AG09319 (cell line): ENCODE results near the gene RPS27.
"Not testable (repeated sequence)": the region's sequence is repeated elsewhere in the genome, so short reads cannot be mapped to it uniquely, and the experiment has no call there.

ENCODE experiments used
- DNase-seq: peaks from one replicate; pipeline ENCODE4 v3.0.0-alpha.2; 2010; ENCODE audit warnings: low read depth; ENCODE audit errors: extremely low read depth
- TF ChIP-seq, protein P1 (sequence below): IDR thresholded peaks from 2 replicates; pipeline ENCODE4 v1.5.1; 2011; ENCODE audit warnings: low read depth, mild to moderate bottlenecking, inconsistent platforms, low read length, moderate library complexity

The RPS27 gene

DNA sequence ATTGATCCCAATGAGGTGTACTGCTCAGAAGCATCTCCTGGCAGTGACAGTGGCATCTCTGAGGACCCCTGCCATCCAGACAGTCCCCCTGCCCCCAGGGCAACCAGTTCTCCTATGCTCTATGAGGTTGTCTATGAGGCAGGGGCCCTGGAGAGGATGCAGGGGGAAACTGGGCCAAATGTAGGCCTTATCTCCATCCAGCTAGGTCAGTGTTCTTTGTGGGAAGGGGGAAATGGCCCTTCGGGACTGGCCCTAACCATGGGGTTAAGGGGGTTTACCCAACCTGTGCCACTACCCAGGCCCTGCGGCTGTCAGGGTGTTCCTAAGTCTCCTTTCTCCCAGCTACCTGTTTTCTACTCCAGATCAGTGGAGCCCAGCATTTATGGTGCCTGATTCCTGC, 21.6 kb upstream of the RPS27 start:
- TF ChIP-seq, protein P1, sequence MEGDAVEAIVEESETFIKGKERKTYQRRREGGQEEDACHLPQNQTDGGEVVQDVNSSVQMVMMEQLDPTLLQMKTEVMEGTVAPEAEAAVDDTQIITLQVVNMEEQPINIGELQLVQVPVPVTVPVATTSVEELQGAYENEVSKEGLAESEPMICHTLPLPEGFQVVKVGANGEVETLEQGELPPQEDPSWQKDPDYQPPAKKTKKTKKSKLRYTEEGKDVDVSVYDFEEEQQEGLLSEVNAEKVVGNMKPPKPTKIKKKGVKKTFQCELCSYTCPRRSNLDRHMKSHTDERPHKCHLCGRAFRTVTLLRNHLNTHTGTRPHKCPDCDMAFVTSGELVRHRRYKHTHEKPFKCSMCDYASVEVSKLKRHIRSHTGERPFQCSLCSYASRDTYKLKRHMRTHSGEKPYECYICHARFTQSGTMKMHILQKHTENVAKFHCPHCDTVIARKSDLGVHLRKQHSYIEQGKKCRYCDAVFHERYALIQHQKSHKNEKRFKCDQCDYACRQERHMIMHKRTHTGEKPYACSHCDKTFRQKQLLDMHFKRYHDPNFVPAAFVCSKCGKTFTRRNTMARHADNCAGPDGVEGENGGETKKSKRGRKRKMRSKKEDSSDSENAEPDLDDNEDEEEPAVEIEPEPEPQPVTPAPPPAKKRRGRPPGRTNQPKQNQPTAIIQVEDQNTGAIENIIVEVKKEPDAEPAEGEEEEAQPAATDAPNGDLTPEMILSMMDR: no peak
- no peak for DNase-seq

DNA sequence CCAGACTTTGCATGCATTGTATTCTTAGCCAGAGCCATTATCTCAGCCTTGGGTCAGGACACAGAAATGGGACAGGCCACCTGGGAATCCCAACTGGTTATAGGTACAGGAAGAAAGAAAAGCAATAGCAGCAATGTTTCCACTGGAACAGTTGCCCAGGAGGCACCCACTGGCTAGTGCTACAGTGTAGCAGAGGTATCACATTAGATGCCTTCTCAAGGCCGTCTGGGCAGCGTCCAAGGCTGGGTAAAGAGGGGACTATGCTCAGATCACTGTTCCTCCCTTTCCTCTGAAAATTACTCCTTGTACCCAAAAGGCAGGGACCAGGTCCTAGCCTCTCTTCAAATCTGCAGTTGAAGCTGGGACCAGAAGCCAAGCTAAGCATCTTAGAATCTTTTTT, 20.2 kb upstream of the RPS27 start:
- no peak for DNase-seq
- TF ChIP-seq, protein P1: no peak

DNA sequence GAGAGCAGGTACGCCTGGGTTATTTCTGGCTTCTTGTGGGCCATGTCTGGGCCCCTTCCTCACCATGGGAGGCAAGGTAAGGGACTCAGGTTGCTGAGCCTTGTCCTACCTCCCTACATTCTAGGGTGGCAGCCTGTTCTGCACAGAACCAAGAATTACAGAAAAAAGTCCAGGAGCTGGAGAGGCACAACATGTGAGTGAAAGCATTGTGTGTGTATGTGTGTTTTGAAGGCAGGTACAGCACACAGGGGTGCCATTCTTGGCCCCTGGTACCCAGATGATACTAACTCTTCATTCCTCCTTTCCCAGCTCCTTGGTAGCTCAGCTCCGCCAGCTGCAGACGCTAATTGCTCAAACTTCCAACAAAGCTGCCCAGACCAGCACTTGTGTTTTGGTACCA, 17.5 kb upstream of the RPS27 start:
- no peak for DNase-seq
- TF ChIP-seq, protein P1: no peak

DNA sequence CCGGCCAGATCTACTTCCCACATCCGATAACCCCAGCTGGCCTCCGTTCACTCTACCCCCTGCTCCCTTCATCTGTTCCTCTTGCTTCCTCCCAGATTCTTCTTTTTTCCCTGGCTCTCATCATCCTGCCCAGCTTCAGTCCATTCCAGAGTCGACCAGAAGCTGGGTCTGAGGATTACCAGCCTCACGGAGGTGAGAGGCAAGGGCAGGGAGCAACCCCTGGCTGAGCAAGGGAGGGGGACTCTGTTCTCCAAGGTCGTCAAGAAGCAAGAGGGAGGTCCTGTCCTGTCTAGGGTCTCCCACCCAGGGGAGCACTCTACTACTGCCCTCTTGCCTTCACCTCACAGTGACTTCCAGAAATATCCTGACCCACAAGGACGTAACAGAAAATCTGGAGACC, 17.0 kb upstream of the RPS27 start:
- no peak for DNase-seq
- TF ChIP-seq, protein P1: no peak

DNA sequence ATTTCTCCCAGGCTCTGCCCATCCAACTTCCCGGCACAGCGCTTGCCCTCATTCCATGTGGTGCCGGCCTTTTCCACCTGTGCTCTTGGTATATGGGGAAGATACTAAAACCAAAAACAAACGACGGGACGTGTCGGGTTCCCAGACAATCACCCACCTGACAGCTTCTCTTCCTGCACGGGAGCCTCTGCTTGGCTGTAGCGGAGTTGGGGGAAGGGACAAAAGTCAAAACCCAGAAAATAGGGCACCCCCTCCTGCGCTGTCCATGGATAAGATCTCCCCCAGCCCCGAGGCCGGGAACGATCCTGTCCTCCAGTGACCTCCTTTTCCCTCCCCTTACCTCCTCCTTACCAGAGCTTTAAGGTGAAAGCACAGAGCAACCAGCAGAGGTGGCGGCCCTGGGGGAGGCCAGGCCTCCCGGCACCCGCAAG, 13.7 kb upstream of the RPS27 start:
- DNase-seq: no peak
- TF ChIP-seq, protein P1: no peak

DNA sequence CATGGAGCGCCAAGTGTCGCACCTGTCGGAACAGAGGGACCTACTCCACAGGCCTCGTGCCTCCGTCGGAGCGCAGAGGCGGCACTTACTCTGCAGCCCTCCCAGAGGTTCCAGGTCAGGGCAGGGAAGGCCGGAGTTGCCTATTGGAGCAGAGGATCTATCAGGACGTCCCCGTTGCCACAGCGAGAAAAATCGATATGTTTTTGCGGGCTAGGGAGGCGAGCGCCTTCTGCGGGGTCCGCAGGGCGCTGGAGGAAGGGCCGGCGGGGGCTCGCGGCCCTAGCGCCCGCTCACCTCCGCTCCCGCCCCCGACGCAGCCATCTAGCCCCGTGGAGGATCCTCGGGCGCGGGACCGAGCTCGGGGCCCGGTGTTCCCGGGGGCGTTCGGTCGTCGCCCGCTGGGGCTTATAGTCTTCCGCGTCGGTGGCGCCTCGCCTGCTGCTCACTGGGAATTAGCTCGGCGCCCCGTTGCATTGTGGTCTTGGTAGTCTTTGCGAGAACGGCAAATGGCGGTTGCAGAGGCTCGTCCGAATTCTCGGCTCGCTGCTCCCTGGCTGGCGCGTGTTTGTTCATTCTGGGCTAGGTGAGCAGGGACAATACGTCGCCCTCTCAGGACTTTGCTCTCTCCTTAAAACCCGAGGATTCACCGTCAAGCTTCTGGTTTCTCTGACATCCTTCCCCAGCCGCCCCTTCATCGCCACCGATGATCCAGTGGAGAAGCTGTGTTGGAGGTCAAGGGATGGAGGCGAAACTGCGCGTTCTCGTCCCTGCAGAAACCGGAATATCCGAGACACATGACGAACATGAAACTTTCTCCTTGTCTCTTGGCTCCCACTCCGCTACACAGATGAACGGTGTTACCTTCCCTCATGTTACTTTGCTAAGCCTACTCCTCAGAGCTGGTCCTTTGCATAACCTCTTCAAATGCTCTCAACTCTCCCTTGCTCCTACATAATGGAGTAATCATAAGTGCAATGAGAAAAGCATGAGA, 13.0 kb upstream of the RPS27 start, which contains the start of gene JTB:
Gene JTB, minus strand, starts transcription at position 425 of the 991 bp plus-strand sequence. Its CDS starts 422 bp downstream, at position 3.
- TF ChIP-seq, protein P1: no peak
- no peak for DNase-seq

DNA sequence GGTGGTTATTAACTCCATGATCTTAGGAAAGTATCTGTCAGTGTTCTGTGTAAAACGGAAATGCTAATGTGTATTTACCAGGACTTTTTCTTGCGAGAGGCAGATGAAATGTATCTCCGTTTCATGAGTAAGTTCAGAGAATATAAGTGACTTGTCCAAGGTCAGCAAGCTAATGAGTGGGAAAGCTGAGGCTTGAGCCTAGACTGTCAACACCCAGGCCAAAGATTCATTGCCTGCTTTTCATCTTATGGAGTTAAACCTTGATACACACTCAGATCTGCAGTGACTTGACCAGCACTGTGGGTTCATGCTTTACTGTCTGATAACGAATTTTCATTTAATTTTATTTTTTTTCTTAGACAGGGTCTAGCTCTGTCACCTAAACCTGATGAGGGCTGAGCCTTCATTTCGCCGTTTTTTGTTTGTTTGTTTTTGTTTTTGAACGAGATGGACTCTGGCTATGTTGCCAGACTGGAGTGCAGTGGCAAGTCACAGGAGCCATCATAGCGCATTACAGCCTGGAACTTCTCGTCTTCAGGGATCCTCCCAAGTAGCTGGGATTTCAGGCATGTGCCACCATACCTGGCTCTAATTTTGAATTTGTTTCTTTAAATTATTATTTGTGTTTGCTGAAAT, 12.2 kb upstream of the RPS27 start:
- TF ChIP-seq, protein P1: no peak
- no peak for DNase-seq

DNA sequence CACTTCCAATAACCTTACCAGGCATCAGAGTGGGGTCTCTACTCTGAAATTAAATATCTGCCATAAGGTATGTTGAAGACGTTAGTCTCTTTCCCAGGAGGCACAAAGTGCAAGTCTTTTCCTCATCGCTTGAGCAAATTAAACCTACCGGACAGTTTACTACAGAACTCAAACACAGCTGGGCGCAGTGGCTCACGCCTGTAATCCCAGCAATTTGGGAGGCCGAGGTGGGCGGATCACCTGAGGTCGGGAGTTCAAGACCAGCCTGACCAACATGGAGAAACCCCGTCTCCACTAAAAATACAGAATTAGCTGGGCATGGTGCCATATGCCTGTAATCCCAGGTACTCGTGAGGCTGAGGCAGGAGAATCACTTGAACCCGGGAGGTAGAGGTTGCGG, 11.5 kb upstream of the RPS27 start:
- DNase-seq: not testable (repeated sequence)

DNA sequence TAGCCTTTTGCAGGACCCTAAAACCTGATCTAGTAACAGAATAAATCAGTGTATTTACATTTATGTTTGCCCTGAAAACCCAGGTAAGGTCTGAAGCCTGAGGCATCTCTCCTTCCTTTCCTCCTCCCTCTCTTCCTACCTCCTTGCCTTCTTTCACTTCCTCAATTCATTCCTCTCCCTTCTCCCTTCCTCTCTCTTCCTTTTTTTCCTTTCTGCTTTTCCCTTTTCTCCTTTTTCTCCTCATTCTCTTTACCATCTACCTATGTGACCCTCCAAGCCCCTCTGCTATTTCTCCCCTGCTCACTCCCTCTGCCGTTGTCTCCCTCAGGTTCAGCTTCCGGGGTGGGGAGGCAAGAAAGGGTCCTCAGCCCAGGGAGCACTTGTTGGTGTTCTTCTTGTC, 8.8 kb upstream of the RPS27 start:
- DNase-seq: not testable (repeated sequence)
